GM12874 (cell line): Measurements from ENCODE around the gene DAPK2.

Experiments
- CTCF ChIP-seq: IDR thresholded peaks from 2 replicates; pipeline ENCODE4 v1.5.1; 2011; ENCODE audit warnings: low read depth, mild to moderate bottlenecking, control low read depth, low read length, moderate library complexity; ENCODE audit not compliant: insufficient read depth

The DAPK2 gene

GRCh38 chr15:63901912-63902670, 144.2 kb downstream of the DAPK2 start:
- no peak for TF ChIP-seq CTCF

GRCh38 chr15:63900306-63900705, 146.0 kb downstream of the DAPK2 start:
- no peak for TF ChIP-seq CTCF

- no peak for TF ChIP-seq CTCF
Observed at GRCh38 chr15:63899193-63899592, 147.1 kb downstream of the DAPK2 start.

- TF ChIP-seq CTCF = no peak
Observed at GRCh38 chr15:63896336-63897115, 149.8 kb downstream of the DAPK2 start.

- TF ChIP-seq CTCF = no peak
Observed at GRCh38 chr15:63895787-63896218, 150.5 kb downstream of the DAPK2 start.

- TF ChIP-seq CTCF = no peak
Observed at GRCh38 chr15:63895194-63895593, 151.1 kb downstream of the DAPK2 start.

- TF ChIP-seq CTCF = no peak
Observed at GRCh38 chr15:63894662-63894949, 151.7 kb downstream of the DAPK2 start.
